Activated CD8-positive, alpha-beta T cell treated with anti-CD3 and anti-CD28 coated beads for 36 hours (primary cell): ENCODE results near the gene ARL6IP5. TPM values are rescaled to one million over a fixed set of nuclear protein-coding genes. Genes with fewer than 3 reads are reported as not detected.

Experiments used
- ATAC-seq: fragments of 200-7000 bp; cut with Tn5 transposase; one replicate; pipeline ENCODE4 v1.10.0; 2021; ENCODE audit warnings: mild to moderate bottlenecking, moderate library complexity
- CTCF ChIA-PET: fragments of 350-600 bp; sonication (Branson Sonifier 250); formaldehyde crosslinking; loops from one replicate; lab custom pipeline; 2021; ENCODE audit warnings: antibody characterized with exemption; lab: Charles Lee
- POLR2A ChIA-PET: fragments of 350-600 bp; sonication (Branson Sonifier 250); formaldehyde crosslinking; loops from one replicate; lab custom pipeline; 2021; ENCODE audit warnings: antibody characterized with exemption; lab: Charles Lee
- DNase-seq: peaks from one replicate; pipeline ENCODE4 v3.0.0-alpha.2; 2020
- H3K27ac Mint-ChIP-seq: one replicate; pipeline ENCODE4 v1.8.0; 2021; ENCODE audit warnings: mild to moderate bottlenecking, mixed read lengths
- H3K27me3 Mint-ChIP-seq: one replicate; pipeline ENCODE4 v1.8.0; 2021; ENCODE audit warnings: mixed read lengths
- H3K36me3 Mint-ChIP-seq: one replicate; pipeline ENCODE4 v1.8.0; 2021; ENCODE audit warnings: low read depth, mixed read lengths
- H3K4me1 Mint-ChIP-seq: one replicate; pipeline ENCODE4 v1.8.0; 2021; ENCODE audit warnings: low read depth, mixed read lengths
- H3K4me3 Mint-ChIP-seq: one replicate; pipeline ENCODE4 v1.8.0; 2021; ENCODE audit warnings: mild to moderate bottlenecking, moderate library complexity, mixed read lengths
- H3K9me3 Mint-ChIP-seq: one replicate; pipeline ENCODE4 v1.8.0; 2021; ENCODE audit warnings: mixed read lengths
- intact Hi-C: fragments of 100-400 bp; cut with micrococcal nuclease; formaldehyde crosslinking; loops from one replicate; pipeline ENCODE4 v1.10.0; 2022
- total RNA-seq, 2 experiments: library from RNA; stranded (reverse); gene quantifications; one replicate each; pipeline ENCODE4 v1.2.3, GENCODE V29; 2021
- TF ChIP-seq, protein P1 (sequence below): fragments of 200-600 bp; IDR thresholded peaks from one replicate; pipeline ENCODE4 v1.8.0; 2022; ENCODE audit warnings: antibody characterized with exemption, mild to moderate bottlenecking

The ARL6IP5 gene
- total RNA-seq, 2 experiments from 2014 or later = 72.7 to 74.2 TPM

DNA sequence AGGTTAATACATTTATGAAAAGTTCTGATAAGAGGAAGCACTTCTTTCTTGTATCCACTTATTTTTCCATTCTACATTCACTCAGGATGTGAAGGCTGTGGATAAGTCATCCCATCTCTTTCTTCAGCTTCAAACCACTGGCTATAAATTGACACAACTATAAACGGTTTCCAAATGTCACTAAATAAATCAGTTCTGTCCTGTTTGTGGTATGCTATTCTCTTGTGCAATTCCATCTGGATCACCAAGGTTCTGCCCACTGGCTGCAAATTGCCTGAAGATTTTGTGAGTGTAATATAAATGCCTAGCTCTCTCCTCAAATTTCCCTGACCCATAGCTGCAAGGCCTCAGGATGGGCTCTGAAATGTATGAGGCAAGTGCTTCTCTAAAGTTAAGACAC, 44.8 kb downstream of the ARL6IP5 start:
- intact Hi-C loops = loop anchor here (10.0 kb wide), 1 partner anchor 295 kb away; no protein-coding TSS in a partner anchor
- no peak overlapping the region for H3K4me3 Mint-ChIP-seq
- no peaks in the 10 kb centered on the region for H3K9me3 Mint-ChIP-seq
- peaks cover 2% of the 10 kb centered on the region for H3K27me3 Mint-ChIP-seq
- H3K4me1 Mint-ChIP-seq = no peaks in the 10 kb centered on the region
- H3K36me3 Mint-ChIP-seq = no peaks in the 10 kb centered on the region
- no peak for ATAC-seq
- TF ChIP-seq, protein P1, sequence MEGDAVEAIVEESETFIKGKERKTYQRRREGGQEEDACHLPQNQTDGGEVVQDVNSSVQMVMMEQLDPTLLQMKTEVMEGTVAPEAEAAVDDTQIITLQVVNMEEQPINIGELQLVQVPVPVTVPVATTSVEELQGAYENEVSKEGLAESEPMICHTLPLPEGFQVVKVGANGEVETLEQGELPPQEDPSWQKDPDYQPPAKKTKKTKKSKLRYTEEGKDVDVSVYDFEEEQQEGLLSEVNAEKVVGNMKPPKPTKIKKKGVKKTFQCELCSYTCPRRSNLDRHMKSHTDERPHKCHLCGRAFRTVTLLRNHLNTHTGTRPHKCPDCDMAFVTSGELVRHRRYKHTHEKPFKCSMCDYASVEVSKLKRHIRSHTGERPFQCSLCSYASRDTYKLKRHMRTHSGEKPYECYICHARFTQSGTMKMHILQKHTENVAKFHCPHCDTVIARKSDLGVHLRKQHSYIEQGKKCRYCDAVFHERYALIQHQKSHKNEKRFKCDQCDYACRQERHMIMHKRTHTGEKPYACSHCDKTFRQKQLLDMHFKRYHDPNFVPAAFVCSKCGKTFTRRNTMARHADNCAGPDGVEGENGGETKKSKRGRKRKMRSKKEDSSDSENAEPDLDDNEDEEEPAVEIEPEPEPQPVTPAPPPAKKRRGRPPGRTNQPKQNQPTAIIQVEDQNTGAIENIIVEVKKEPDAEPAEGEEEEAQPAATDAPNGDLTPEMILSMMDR = no peak
- no peak overlapping the region for H3K27ac Mint-ChIP-seq
- CTCF ChIA-PET = interaction anchor here (1.9 to 4.1 kb wide), 2 partner anchors 8 to 10 kb away, joined by 6 to 21 read pairs; partner anchors contain the start of gene LMOD3
- DNase-seq = no peak
- POLR2A ChIA-PET = no interaction called here

DNA sequence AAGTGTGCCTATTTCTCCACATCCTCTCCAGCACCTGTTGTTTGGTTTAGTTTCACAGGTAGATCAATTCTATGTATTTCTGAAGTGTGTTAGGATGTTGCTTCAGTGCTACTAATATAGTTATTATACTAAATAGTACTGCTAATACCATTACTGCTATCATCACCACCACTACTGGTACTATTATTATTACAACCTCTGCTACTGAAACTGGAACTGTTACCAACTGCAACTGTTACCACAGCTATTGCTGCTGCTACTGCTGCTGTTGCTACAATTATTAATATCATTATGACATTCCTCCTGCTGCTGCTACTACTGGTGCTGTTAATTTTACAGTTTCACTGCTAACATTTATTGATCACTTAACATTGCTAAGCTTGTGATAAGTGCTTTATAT, 46.0 kb downstream of the ARL6IP5 start:
- ChIA-PET POLR2A (interaction anchor here (0.7 kb wide), 1 partner anchor 80 kb away, joined by 3 read pairs; no protein-coding TSS in a partner anchor), CTCF (interaction anchor here (2.3 to 4.1 kb wide), 2 partner anchors 9 to 31 kb away, joined by 8 to 21 read pairs; partner anchors contain the start of gene LMOD3)
- Mint-ChIP-seq H3K9me3 (no peaks in the 10 kb centered on the region), H3K4me3 (no peak overlapping the region), H3K4me1 (no peaks in the 10 kb centered on the region), H3K36me3 (no peaks in the 10 kb centered on the region), H3K27me3 (peaks cover 4% of the 10 kb centered on the region), H3K27ac (no peak overlapping the region)
- intact Hi-C loops = no loop called here
- ATAC-seq (no peak), DNase-seq (no peak)
- TF ChIP-seq, protein P1 = no peak

DNA sequence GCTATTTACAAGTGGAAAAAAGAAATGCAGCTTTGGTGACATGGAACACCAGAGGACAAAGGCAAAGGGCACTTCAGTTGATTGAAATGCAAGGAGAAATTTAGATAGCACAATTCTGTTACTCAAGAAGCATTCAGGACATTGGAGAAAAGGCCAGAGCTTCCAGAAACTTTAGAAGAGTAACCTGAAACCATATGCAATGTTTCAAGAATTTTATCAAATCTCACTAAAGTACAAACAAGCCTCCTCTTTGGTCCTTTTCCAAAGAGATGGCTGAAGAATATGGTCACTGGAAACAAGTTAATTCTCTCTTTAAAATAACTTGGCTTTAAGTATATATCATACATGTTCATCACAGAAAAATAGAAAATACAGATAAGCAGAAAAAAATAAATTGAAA, 52.3 kb downstream of the ARL6IP5 start:
- Mint-ChIP-seq H3K4me1 (no peaks in the 10 kb centered on the region), H3K4me3 (no peak overlapping the region), H3K36me3 (no peaks in the 10 kb centered on the region), H3K27ac (no peak overlapping the region), H3K27me3 (peaks cover 3% of the 10 kb centered on the region), H3K9me3 (no peaks in the 10 kb centered on the region)
- intact Hi-C loops = no loop called here
- ChIA-PET CTCF (interaction anchor here (1.1 to 3.5 kb wide), 3 partner anchors 17 to 168 kb away, joined by 3 to 16 read pairs (median 11); no protein-coding TSS in a partner anchor), POLR2A (no interaction called here)
- ATAC-seq (no peak), DNase-seq (no peak)
- TF ChIP-seq, protein P1 = no peak

- ATAC-seq (no peak), DNase-seq (no peak)
- H3K36me3 Mint-ChIP-seq = no peaks in the 10 kb centered on the region
- no peak overlapping the region for H3K4me3 Mint-ChIP-seq
- intact Hi-C loops = no loop called here
- H3K9me3 Mint-ChIP-seq = no peaks in the 10 kb centered on the region
- CTCF ChIA-PET = interaction anchor here (1.1 to 3.5 kb wide), 3 partner anchors 17 to 168 kb away, joined by 3 to 16 read pairs (median 11); no protein-coding TSS in a partner anchor
- peaks cover 5% of the 10 kb centered on the region for H3K27me3 Mint-ChIP-seq
- no peak overlapping the region for H3K27ac Mint-ChIP-seq
- POLR2A ChIA-PET = no interaction called here
- H3K4me1 Mint-ChIP-seq = no peaks in the 10 kb centered on the region
- TF ChIP-seq, protein P1 = no peak
Observed at GRCh38 chr3:69137412-69137811, 52.7 kb downstream of the ARL6IP5 start.

DNA sequence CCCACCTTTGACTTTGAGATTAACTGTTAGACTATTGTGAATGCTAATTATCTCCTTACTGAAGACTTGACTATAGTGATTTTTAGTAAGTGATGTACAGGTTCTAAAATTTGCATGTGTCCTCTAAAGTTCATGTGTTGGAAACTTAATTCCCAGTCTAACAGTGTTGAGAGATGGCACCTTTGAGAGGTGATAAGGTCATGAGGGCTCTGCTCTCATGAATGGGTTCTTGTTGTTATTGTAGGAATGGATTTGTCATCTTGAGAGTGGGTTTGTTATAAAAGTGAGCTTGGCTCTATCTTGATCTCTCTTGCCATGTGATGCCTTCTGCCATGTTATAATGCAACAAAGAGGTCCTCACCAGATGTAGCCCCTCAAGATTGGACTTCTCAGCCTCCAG, 56.6 kb downstream of the ARL6IP5 start:
- ChIA-PET POLR2A (no interaction called here), CTCF (interaction anchor here (1.0 kb wide), 1 partner anchor 16 kb away, joined by 3 read pairs; no protein-coding TSS in a partner anchor)
- intact Hi-C loops = no loop called here

More for the DNA sequence above, 56.6 kb downstream of the ARL6IP5 start:
- ATAC-seq (peak; percentile 20), DNase-seq (no peak)
- no peak overlapping the region for H3K4me3 Mint-ChIP-seq
- no peak overlapping the region for H3K27ac Mint-ChIP-seq
- TF ChIP-seq, protein P1 = no peak
- H3K36me3 Mint-ChIP-seq = no peaks in the 10 kb centered on the region
- no peaks in the 10 kb centered on the region for H3K4me1 Mint-ChIP-seq
- H3K27me3 Mint-ChIP-seq = peaks cover 4% of the 10 kb centered on the region
- H3K9me3 Mint-ChIP-seq = no peaks in the 10 kb centered on the region
